NOMO-1 (cell line): Measurements from ENCODE around the gene CARD8.
"Not testable (repeated sequence)": the region's sequence is repeated elsewhere in the genome, so short reads cannot be mapped to it uniquely, and the experiment has no call there.

Experiments
- DNase-seq, 2 experiments: peaks; one replicate each; lab custom pipeline; 2025; ENCODE audit not compliant: unreplicated experiment in 2 of 2; lab: John Stamatoyannopoulos, UW

CARD8 gene

GRCh38 chr19:48269617-48270026 lies 13.9 kb upstream of the CARD8 start:
- not testable (repeated sequence) for DNase-seq

- peak in 1 of 2 experiments; percentile 4 for DNase-seq
Observed at GRCh38 chr19:48265326-48265725, 9.6 kb upstream of the CARD8 start.

GRCh38 chr19:48260359-48260714 lies 4.6 kb upstream of the CARD8 start:
- DNase-seq: not testable (repeated sequence)

GRCh38 chr19:48258992-48259391 lies 3.3 kb upstream of the CARD8 start:
- DNase-seq: not testable (repeated sequence)

- peak; percentile 20 to 60 for DNase-seq
Observed at GRCh38 chr19:48258350-48258749, 2.6 kb upstream of the CARD8 start.

- DNase-seq: no peak
Observed at GRCh38 chr19:48254529-48254970, 1.2 kb downstream of the CARD8 start.

GRCh38 chr19:48253999-48254398 lies 1.7 kb downstream of the CARD8 start:
- no peak for DNase-seq

GRCh38 chr19:48252609-48253008 lies 3.1 kb downstream of the CARD8 start:
- DNase-seq: no peak

- DNase-seq: no peak
Observed at GRCh38 chr19:48250290-48251025, 5.3 kb downstream of the CARD8 start.

- DNase-seq: peak; percentile 91 to 95
Observed at GRCh38 chr19:48249502-48250014, 6.2 kb downstream of the CARD8 start.

GRCh38 chr19:48248081-48248833 lies 7.5 kb downstream of the CARD8 start:
- peak in 1 of 2 experiments; percentile 13 for DNase-seq

- no peak for DNase-seq
Observed at GRCh38 chr19:48247212-48247611, 8.5 kb downstream of the CARD8 start.

GRCh38 chr19:48246101-48246500 lies 9.6 kb downstream of the CARD8 start:
- DNase-seq: no peak

GRCh38 chr19:48244281-48244680 lies 11.4 kb downstream of the CARD8 start:
- DNase-seq: peak in 1 of 2 experiments; percentile 31

- DNase-seq: not testable (repeated sequence)
Observed at GRCh38 chr19:48241771-48242170, 13.9 kb downstream of the CARD8 start.

- DNase-seq: no peak
Observed at GRCh38 chr19:48239582-48240141, 16.1 kb downstream of the CARD8 start.

- DNase-seq: no peak
Observed at GRCh38 chr19:48239120-48239519, 16.6 kb downstream of the CARD8 start.

- DNase-seq: no peak
Observed at GRCh38 chr19:48237057-48237456, 18.7 kb downstream of the CARD8 start.

GRCh38 chr19:48230555-48231129 lies 25.1 kb downstream of the CARD8 start:
- DNase-seq: no peak

- DNase-seq: no peak
Observed at GRCh38 chr19:48221628-48222027, 34.1 kb downstream of the CARD8 start.

GRCh38 chr19:48220784-48221183 lies 34.9 kb downstream of the CARD8 start:
- DNase-seq: not testable (repeated sequence)
